GM06990 (cell line): ENCODE results near the gene PTS.
A peak's percentile ranks its signal among the peaks of the same experiment; 100 is the strongest.

Experiments
- DNase-seq: peaks from one replicate; pipeline ENCODE4 v3.0.0-alpha.2; 2011; ENCODE audit not compliant: insufficient read length; ENCODE audit errors: extremely low read depth
- H3K27me3 ChIP-seq: replicated peaks from 2 replicates; pipeline ENCODE4 v1.6.0; 2011; ENCODE audit warnings: low read length; ENCODE audit not compliant: control insufficient read depth, insufficient read depth
- H3K36me3 ChIP-seq: 2 replicates; pipeline ENCODE4 v1.5.1; 2011; ENCODE audit warnings: low read length; ENCODE audit not compliant: control insufficient read depth, insufficient read depth
- H3K4me3 ChIP-seq: replicated peaks from 2 replicates; pipeline ENCODE4 v1.5.1; 2011; ENCODE audit warnings: low read depth, mild to moderate bottlenecking, control low read depth, low read length
- TF ChIP-seq, protein P1 (sequence below): IDR thresholded peaks from 2 replicates; pipeline ENCODE4 v1.5.1; 2011; ENCODE audit warnings: low read length, control low read depth, mild to moderate bottlenecking, inconsistent platforms; ENCODE audit not compliant: insufficient read depth, poor library complexity, severe bottlenecking

PTS gene

GRCh38 chr11:112226062-112226830 lies at the start of gene PTS:
Gene PTS, plus strand, starts transcription at chr11:112226428. Its CDS starts 16 bp downstream, at chr11:112226444.
- peak; percentile 90 for DNase-seq

DNA sequence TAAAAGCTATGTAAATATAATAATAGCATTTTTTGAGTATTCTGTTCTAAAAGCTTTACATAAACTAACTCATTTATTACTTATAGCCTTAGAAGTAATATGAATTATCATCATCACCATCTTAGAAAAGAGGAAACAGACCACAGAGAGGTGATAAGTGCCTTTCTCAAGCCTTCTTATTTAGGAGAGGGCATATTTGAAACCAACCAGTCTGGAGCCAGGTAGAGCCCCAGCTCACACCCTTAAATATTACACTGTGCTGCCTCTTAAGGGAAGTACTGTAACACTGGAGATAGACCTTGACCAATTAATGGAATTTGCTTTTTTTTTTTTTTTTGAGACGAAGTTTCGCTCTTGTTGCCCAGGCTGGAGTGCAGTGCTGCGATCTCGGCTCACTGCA lies 48.6 kb upstream of the PTS start:
- H3K27me3 ChIP-seq: no peaks in the 10 kb centered on the region
- DNase-seq: no peak
- no peaks in the 10 kb centered on the region for H3K36me3 ChIP-seq
- TF ChIP-seq, protein P1, sequence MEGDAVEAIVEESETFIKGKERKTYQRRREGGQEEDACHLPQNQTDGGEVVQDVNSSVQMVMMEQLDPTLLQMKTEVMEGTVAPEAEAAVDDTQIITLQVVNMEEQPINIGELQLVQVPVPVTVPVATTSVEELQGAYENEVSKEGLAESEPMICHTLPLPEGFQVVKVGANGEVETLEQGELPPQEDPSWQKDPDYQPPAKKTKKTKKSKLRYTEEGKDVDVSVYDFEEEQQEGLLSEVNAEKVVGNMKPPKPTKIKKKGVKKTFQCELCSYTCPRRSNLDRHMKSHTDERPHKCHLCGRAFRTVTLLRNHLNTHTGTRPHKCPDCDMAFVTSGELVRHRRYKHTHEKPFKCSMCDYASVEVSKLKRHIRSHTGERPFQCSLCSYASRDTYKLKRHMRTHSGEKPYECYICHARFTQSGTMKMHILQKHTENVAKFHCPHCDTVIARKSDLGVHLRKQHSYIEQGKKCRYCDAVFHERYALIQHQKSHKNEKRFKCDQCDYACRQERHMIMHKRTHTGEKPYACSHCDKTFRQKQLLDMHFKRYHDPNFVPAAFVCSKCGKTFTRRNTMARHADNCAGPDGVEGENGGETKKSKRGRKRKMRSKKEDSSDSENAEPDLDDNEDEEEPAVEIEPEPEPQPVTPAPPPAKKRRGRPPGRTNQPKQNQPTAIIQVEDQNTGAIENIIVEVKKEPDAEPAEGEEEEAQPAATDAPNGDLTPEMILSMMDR: no peak
- no peak overlapping the region for H3K4me3 ChIP-seq

More at GRCh38 chr11:112226062-112226830, at the start of gene PTS:
- Histone ChIP-seq H3K36me3 (peaks cover 5% of the 10 kb centered on the region), H3K4me3 (peak within 1 kb of the TSS; percentile 75), H3K27me3 (no peaks in the 10 kb centered on the region)
- TF ChIP-seq, protein P1: no peak

- Histone ChIP-seq H3K27me3 (no peaks in the 10 kb centered on the region), H3K36me3 (no peaks in the 10 kb centered on the region), H3K4me3 (no peak overlapping the region)
- TF ChIP-seq, protein P1: no peak
- no peak for DNase-seq
Measured at GRCh38 chr11:112178428-112178827, 47.8 kb upstream of the PTS start.

DNA sequence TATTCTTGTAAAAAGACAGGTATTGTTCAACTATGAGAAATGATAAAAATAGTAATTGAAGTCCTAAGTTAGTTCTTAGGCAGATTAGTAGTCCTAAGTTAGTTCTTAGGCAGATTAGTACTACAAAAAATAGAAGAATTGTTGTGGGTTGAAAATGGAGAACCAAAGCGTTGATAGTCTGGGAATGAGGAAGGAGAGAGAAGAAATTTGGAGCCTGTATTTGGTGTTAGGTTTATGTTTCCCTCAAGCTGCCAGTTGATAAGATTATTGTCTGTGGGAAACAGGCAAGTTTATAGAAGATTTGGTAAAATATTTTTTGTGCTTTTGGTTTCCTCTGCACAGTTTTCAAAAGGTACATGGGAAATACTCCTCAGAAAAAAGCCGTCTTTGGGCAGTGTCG lies 47.3 kb upstream of the PTS start:
- Histone ChIP-seq H3K36me3 (no peaks in the 10 kb centered on the region), H3K4me3 (no peak overlapping the region), H3K27me3 (no peaks in the 10 kb centered on the region)
- DNase-seq: no peak
- TF ChIP-seq, protein P1: no peak

GRCh38 chr11:112179601-112180000 lies 46.6 kb upstream of the PTS start:
- TF ChIP-seq, protein P1: no peak
- no peak for DNase-seq

More at GRCh38 chr11:112179601-112180000, 46.6 kb upstream of the PTS start:
- H3K27me3 ChIP-seq: no peaks in the 10 kb centered on the region
- no peaks in the 10 kb centered on the region for H3K36me3 ChIP-seq
- no peak overlapping the region for H3K4me3 ChIP-seq
